NCI-H526 treated with DMSO at 0.1 percent for 48 hours (cell line): ENCODE results near the gene FNDC3A.
"Not testable (repeated sequence)": the region's sequence is repeated elsewhere in the genome, so short reads cannot be mapped to it uniquely, and the experiment has no call there.

Experiments
- DNase-seq: peaks from one replicate; lab custom pipeline; 2025; lab: John Stamatoyannopoulos, UW

Gene FNDC3A

GRCh38 chr13:48977286-48977625 lies 1.5 kb downstream of the FNDC3A start:
- peak; percentile 73 for DNase-seq

DNA sequence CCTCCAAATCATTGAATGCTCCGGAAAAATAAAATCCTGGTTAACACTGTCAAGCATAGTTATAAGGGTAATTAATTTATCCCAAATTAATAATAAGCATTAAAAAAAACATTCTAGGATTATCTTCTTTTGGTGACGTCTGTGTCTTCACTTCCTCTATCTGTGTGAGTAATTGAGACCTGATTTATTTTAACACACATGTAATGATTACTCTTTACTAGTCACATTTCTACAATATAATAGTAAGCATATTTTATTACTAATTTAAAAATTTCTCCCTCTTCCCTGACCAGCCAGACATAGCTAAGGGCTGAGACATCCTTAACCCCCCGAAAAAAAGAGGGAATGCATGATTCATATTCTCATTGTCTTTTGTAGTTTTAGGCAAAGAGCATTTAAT lies 2.3 kb downstream of the FNDC3A start:
- DNase-seq = no peak

- no peak for DNase-seq
Measured at GRCh38 chr13:48978942-48979601, 3.4 kb downstream of the FNDC3A start.

DNA sequence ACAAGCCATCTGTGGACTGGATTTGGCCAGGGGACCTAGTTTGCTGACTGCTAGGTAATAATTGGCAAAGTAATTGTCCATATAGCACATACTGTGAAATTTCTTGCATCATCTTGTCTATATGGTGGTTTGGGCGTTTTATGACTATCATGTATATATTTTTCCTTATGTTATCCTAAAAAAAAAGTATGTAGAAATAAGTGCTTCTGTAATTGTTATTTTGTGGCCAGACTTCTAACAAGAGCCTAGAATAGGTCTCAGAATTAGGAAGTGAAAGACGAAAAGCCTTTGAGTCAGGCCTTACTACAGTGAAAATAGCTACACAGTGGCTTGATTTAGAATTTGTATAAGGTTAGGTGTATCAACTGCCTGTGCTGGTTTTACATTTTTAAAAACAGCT lies 4.2 kb downstream of the FNDC3A start:
- no peak for DNase-seq

GRCh38 chr13:48983331-48983730 lies 7.6 kb downstream of the FNDC3A start:
- DNase-seq = no peak

DNA sequence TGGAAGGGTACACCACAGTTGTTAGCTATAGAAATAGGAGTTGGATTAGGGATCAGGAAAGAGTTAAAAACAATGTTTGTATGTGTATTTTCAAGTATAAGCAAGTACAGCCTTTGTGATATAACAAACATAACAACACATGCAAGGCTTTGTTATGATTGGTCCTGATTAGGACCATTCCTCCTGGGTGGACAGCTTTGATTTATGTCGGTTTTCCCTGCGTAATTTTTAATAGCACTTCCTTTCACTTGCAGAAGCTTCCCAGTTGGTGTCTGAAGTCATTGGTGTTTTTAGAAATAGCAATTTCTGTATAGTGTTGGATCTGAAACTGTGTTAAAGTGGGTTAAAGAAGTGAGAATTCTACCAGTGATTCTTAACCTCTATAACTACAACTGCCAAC lies 10.0 kb downstream of the FNDC3A start:
- no peak for DNase-seq

- DNase-seq = no peak
Measured at GRCh38 chr13:48990900-48991299, 15.2 kb downstream of the FNDC3A start.

DNA sequence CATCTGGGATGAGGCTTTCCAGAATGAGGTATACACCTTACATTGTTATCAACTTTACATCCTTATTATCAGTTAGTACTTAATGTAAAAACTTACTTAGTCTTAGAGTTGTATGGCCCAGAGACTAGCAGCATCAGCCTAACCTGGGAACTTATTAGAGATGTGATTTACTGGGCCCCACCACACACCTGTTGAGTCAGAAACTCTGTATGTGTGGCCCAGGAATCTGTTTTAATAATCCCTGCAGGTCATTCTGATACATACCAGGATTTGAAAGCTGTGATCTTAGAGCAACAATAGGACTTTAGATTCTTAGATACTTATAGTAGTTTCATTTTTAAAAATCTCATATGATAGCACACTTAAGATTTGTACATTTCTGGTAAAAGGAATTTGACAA lies 17.4 kb downstream of the FNDC3A start:
- DNase-seq = no peak

DNA sequence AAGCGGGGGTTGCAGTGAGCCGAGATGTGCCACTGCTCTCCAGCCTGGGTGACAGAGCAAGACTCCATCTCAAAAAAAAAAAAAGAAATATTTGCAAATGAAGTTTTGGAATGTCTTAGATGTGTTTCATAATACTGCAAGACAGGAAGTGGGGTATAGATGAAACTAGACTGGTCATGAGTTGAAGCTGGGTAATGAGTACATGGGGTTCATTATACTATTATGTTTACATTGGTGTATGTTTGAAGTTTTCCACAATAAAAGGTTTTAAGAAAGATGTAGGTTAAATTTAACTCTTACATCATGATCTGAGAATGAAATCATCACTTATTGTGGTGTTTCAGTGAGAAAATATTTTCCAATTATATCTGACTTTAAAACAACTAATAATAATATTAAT lies 19.0 kb downstream of the FNDC3A start:
- no peak for DNase-seq

DNA sequence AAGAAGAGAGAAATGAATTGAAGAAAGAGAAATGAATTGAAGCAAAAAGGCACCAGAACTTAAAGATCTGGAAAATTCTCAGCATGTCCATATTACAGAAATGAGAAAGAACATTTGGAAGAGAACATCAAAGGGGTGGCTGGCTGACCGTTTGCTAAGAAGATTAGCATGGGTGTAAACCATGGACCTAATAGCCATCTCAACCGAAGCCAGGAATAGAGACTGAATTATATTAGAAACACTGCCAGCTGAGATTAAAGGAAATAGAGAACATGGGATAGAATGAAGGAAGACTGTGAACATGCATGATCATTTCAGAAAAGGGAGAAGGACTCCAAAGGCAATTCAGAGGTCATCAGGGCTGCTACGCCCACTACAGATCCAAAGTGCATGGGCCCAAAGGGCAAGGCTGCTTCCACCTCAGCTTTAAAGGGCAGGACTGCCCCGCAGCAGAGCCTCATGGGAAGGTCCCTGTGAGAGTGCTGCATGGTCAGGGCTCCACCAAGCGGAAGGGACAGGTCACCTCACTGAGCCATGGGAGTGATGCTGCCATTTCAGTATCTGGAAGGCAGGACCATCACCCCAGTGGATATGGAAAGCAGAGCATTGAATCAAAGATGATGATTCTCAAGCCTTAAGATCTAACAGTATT lies 23.1 kb downstream of the FNDC3A start:
- no peak for DNase-seq

DNA sequence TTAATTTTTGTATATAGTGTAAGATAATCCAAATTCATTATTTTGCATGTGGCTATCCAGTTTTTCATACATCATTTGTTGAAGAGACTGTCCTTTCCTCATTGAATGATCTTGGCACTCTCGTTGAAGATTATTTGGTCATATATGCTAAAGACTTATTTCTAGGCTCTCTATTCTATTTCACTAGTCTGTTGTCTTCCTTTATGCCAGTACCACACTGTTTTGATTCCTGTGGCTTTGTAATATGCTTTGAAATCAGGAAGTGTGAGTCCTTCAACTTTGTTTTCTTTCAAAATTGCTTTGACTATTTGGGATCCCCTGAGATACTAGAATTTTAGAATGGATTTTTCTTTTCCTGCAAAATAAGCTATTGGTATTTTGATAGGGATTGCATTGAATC lies 24.5 kb downstream of the FNDC3A start:
- DNase-seq = no peak

GRCh38 chr13:49018986-49019635 lies 43.4 kb downstream of the FNDC3A start:
- DNase-seq = not testable (repeated sequence)

DNA sequence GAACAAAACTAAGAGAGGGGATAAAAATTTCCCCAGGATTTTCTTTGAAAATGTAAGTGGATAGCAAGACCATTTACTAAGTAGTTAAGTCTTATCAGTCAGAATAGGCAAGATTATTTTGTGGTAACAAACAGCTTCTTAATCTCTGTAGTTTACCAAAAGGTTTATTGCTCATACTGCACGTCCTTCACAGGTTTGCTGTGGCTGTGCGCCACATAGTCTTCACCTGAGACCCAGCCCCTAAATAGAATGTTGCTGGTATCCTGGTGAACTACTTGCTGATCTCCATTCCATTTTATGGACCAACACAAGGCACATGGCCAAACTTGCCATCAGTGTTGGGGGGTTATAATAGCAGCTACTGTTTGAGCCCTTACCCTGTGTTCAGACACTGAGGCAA lies 44.6 kb downstream of the FNDC3A start:
- DNase-seq = no peak

DNA sequence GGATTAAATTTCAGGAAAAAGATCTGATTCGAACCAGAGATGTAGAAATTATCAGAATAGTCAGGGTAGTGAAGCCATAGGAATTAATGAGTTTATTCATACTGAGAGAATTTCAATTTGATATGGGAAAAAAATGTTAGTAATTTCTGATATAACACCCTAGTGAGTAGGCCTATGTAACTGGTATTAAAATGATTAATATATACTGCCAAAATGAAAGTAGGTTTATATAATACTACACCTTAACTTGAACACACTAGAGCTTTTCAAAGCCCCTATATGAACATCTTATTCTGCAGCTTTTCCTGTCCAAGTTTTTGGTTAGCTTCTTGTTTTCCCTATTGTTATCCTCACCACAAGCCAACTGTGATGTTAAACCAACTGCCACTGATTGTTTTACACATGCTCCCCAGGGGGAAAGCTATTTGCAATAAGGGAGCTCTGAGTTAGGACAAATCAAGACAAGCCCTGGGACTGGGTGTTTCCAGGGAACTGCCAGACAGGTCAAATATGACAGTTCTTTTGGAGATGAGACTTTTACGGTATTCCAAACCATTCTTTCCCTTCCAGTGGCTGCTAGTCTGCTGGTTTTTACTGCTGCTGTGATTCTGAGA lies 45.3 kb downstream of the FNDC3A start:
- DNase-seq = no peak

GRCh38 chr13:49021953-49022352 lies 46.2 kb downstream of the FNDC3A start:
- DNase-seq = no peak

- no peak for DNase-seq
Measured at GRCh38 chr13:49022472-49023144, 46.9 kb downstream of the FNDC3A start.

GRCh38 chr13:49023431-49023830 lies 47.7 kb downstream of the FNDC3A start:
- DNase-seq = no peak

GRCh38 chr13:49026851-49027250 lies 51.1 kb downstream of the FNDC3A start:
- no peak for DNase-seq

DNA sequence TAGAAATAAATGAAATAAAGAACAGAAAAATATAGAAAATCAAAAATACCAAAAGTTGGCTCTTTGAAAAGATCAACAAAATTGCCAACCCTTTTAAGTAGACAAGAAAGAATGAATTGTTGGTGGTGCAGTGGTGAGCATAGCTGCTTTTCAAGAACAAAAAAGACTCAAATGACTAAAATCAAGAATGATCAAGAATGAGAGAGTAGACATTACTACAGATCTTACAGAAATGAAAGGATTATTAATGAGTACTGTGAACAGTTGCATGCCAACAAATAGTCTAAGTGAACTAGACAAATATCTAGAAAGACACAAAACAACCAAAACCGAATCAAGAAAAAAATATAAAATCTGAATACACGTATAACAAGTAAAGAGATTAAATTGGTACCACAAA lies 53.9 kb downstream of the FNDC3A start:
- DNase-seq = no peak

DNA sequence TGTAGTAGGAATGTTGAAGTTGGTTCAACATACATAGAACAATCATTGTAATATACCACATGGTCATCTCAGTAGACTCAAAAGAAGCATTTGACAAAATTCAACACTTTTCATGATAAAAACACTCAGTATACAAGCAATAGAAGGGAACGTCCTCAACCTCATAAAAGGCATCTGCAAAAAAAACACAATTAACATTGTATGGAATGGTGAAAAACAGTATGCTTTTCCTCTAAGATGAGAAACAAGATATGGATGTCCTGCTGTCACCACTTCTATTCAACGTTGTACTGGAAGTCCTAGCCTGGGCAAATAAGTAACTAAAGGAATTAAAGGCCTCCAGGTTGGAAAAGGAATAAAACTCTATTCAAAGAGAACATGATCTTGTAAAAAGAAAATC lies 54.5 kb downstream of the FNDC3A start:
- no peak for DNase-seq

DNA sequence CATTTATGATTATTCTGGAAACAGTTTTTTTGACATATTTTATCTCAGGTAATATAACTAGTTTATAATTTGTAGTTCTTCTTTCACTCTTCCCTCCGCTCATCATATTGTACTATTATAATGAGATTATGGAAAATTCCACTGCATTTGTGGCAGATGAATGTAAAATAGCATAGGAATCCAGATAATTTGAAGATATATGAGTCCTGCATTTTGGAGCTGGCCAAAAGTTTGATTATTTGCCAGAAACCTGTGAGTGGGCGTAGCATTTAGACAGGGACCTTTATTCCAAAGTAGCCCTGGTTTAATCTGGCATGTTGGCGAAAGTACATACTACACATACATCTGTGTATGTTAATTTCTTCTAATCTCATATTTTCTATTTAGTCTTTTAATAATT lies 65.2 kb downstream of the FNDC3A start:
- DNase-seq = no peak

- no peak for DNase-seq
Measured at GRCh38 chr13:49042476-49042875, 66.8 kb downstream of the FNDC3A start.

- no peak for DNase-seq
Measured at GRCh38 chr13:49044008-49044407, 68.3 kb downstream of the FNDC3A start.
